ENCODE results near the gene MTHFD1.
A peak's percentile ranks its signal among the peaks of the same experiment; 100 is the strongest.

The MTHFD1 gene

DNA sequence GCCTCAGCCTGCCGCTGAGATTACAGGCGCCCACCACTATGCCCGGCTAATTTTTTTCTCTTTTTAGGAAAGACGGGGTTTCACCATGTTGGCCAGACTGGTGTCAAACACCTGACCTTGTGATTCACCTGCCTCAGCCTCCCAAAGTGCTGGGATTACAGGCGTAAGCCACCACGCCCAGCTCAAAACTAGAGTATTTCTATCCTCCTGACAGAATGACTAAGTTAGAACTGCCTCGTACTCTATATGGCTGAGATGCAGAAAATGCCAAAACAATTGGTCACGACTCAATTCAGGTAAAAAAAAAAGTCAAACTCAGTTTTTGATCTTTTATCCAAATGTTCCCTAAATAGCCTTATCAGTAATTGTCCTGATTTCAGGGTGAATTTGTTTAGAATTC, 88.3 kb downstream of the MTHFD1 start:
- peaks cover 2% of the 10 kb centered on the region for H3K36me3 Mint-ChIP-seq (ENCODE audit: low read depth)
- no peak overlapping the region for H3K27ac Mint-ChIP-seq

GRCh38 chr14:64478634-64479250, 90.6 kb downstream of the MTHFD1 start:
- H3K4me1 Mint-ChIP-seq (ENCODE audit: low read depth), result peaks cover 11% of the 10 kb centered on the region
- H3K27ac Mint-ChIP-seq, result no peak overlapping the region
- no peaks in the 10 kb centered on the region for H3K27me3 Mint-ChIP-seq (ENCODE audit: low read depth)

More for the DNA sequence above, 88.3 kb downstream of the MTHFD1 start:
- Mint-ChIP-seq H3K4me3 (no peak overlapping the region), H3K9me3 (no peaks in the 10 kb centered on the region), H3K4me1 (ENCODE audit: low read depth) (peaks cover 9% of the 10 kb centered on the region), H3K27me3 (ENCODE audit: low read depth) (no peaks in the 10 kb centered on the region)

DNA sequence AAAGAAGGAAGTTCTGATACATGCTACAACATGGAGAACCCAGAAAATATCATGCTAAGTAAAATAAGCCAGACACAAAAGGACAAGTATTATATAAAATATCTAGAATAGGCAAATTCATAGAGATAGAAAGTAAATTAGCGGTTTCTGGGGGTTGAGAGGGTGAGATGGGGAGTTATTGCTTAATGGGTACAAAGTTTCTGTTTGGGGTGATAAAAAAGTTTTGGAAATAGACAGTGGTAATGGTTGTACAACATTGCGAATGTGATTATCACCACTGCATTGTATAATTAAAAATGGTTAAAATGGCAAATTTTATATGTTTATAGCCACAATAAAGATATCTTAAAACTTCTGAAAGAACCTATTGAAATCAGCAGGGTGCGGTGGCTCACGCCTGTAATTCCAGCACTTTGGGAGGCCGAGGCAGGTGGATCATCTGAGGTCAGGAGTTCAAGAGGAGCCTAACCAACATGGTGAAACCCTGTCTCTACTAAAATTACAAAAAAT, 100.5 kb downstream of the MTHFD1 start:
- Mint-ChIP-seq H3K27me3 (ENCODE audit: low read depth) (no peaks in the 10 kb centered on the region), H3K36me3 (ENCODE audit: low read depth) (peaks cover 38% of the 10 kb centered on the region), H3K4me3 (no peak overlapping the region), H3K4me1 (ENCODE audit: low read depth) (peaks cover 21% of the 10 kb centered on the region), H3K9me3 (no peaks in the 10 kb centered on the region), H3K27ac (no peak overlapping the region)

More at GRCh38 chr14:64478634-64479250, 90.6 kb downstream of the MTHFD1 start:
- peaks cover 4% of the 10 kb centered on the region for H3K36me3 Mint-ChIP-seq (ENCODE audit: low read depth)
- H3K9me3 Mint-ChIP-seq, result no peaks in the 10 kb centered on the region
- no peak overlapping the region for H3K4me3 Mint-ChIP-seq

- Mint-ChIP-seq H3K27me3 (ENCODE audit: low read depth) (no peaks in the 10 kb centered on the region), H3K4me1 (ENCODE audit: low read depth) (peaks cover 29% of the 10 kb centered on the region), H3K9me3 (no peaks in the 10 kb centered on the region)
Observed at GRCh38 chr14:64491637-64492036, 103.5 kb downstream of the MTHFD1 start.

GRCh38 chr14:64493455-64493854, 105.3 kb downstream of the MTHFD1 start:
- Mint-ChIP-seq H3K4me1 (ENCODE audit: low read depth) (peaks cover 36% of the 10 kb centered on the region), H3K27ac (no peak overlapping the region), H3K4me3 (no peak overlapping the region), H3K36me3 (ENCODE audit: low read depth) (peaks cover 38% of the 10 kb centered on the region), H3K9me3 (no peaks in the 10 kb centered on the region), H3K27me3 (ENCODE audit: low read depth) (no peaks in the 10 kb centered on the region)

More at GRCh38 chr14:64491637-64492036, 103.5 kb downstream of the MTHFD1 start:
- H3K27ac Mint-ChIP-seq, result peak overlapping the region; percentile 26
- no peak overlapping the region for H3K4me3 Mint-ChIP-seq
- H3K36me3 Mint-ChIP-seq (ENCODE audit: low read depth), result peaks cover 45% of the 10 kb centered on the region

DNA sequence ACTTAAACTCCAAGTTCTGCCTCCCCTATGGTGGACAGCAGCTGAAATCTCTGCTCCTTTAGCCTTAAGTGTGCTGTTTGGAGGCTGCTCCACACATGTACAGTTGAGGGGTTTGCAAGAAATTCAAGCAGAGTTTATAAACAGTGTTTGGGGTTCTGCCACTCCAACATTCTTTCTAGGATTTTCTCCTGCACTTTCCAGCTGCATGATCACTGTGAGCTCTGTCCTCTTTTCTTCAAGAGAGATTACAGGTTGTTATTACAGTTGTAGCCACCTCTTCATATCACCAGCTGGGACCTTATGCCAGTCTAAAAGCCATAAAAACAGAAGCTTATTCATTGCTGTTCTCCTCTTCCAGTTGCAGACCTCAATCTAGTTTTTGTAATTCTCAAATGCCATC, 107.1 kb downstream of the MTHFD1 start:
- Mint-ChIP-seq H3K27ac (no peak overlapping the region), H3K36me3 (ENCODE audit: low read depth) (peaks cover 39% of the 10 kb centered on the region)

GRCh38 chr14:64496764-64497163, 108.6 kb downstream of the MTHFD1 start:
- no peaks in the 10 kb centered on the region for H3K27me3 Mint-ChIP-seq (ENCODE audit: low read depth)

More for the DNA sequence above, 107.1 kb downstream of the MTHFD1 start:
- H3K4me1 Mint-ChIP-seq (ENCODE audit: low read depth), result peaks cover 43% of the 10 kb centered on the region
- H3K9me3 Mint-ChIP-seq, result no peaks in the 10 kb centered on the region
- H3K4me3 Mint-ChIP-seq, result no peak overlapping the region
- no peaks in the 10 kb centered on the region for H3K27me3 Mint-ChIP-seq (ENCODE audit: low read depth)

DNA sequence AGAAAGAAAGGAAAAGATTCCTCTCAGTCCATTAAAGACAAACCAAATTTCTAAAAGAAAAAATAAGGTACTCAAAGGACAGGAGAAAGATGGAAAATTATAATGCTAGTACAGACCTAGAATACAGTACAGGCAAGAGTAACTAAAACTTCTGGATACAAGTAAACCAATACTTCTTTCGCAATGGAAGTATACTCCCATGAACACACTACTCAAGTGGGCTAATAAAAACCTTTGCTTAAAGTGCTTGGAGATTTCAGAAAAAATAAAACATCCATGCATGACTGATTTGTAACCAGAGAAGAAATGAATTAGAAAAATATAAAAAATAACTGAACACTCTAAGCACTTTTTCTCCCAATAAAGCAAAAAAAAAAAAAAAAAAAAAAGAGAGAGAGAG, 111.9 kb downstream of the MTHFD1 start:
- Mint-ChIP-seq H3K9me3 (no peaks in the 10 kb centered on the region), H3K27ac (peak overlapping the region; percentile 63), H3K4me1 (ENCODE audit: low read depth) (peaks cover 40% of the 10 kb centered on the region), H3K4me3 (peak overlapping the region; percentile 45), H3K27me3 (ENCODE audit: low read depth) (no peaks in the 10 kb centered on the region), H3K36me3 (ENCODE audit: low read depth) (peaks cover 29% of the 10 kb centered on the region)

More at GRCh38 chr14:64496764-64497163, 108.6 kb downstream of the MTHFD1 start:
- Mint-ChIP-seq H3K9me3 (no peaks in the 10 kb centered on the region), H3K36me3 (ENCODE audit: low read depth) (peaks cover 30% of the 10 kb centered on the region), H3K27ac (peak overlapping the region; percentile 26), H3K4me3 (no peak overlapping the region), H3K4me1 (ENCODE audit: low read depth) (peaks cover 38% of the 10 kb centered on the region)

- Mint-ChIP-seq H3K27ac (peak overlapping the region; percentile 100), H3K4me1 (ENCODE audit: low read depth) (peaks cover 45% of the 10 kb centered on the region), H3K36me3 (ENCODE audit: low read depth) (peaks cover 34% of the 10 kb centered on the region), H3K4me3 (peak overlapping the region; percentile 100), H3K9me3 (no peaks in the 10 kb centered on the region), H3K27me3 (ENCODE audit: low read depth) (no peaks in the 10 kb centered on the region)
Observed at GRCh38 chr14:64501411-64502171, 113.4 kb downstream of the MTHFD1 start.

DNA sequence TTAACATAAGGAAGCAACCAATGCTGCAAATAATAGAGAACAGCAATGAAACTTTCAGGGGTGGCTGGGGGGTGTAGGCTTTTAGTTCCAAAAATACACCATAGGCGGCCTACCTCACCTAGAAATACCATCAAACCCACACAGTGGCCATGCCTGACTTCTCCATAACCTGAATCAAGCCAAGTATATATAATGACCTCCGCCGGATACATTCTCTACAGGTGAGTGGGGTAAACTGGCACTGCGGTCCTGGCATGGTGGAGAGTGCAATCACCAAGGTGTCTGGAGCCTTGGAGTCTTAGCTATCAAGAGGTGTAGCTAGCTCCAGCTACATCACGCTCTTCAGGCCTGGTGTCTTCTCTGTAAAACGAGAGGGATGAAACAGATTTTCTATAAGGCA, 114.3 kb downstream of the MTHFD1 start:
- H3K4me1 Mint-ChIP-seq (ENCODE audit: low read depth), result peaks cover 49% of the 10 kb centered on the region
- peaks cover 34% of the 10 kb centered on the region for H3K36me3 Mint-ChIP-seq (ENCODE audit: low read depth)
- H3K27me3 Mint-ChIP-seq (ENCODE audit: low read depth), result no peaks in the 10 kb centered on the region
- no peaks in the 10 kb centered on the region for H3K9me3 Mint-ChIP-seq
- peak overlapping the region; percentile 100 for H3K4me3 Mint-ChIP-seq
- H3K27ac Mint-ChIP-seq, result peak overlapping the region; percentile 100

DNA sequence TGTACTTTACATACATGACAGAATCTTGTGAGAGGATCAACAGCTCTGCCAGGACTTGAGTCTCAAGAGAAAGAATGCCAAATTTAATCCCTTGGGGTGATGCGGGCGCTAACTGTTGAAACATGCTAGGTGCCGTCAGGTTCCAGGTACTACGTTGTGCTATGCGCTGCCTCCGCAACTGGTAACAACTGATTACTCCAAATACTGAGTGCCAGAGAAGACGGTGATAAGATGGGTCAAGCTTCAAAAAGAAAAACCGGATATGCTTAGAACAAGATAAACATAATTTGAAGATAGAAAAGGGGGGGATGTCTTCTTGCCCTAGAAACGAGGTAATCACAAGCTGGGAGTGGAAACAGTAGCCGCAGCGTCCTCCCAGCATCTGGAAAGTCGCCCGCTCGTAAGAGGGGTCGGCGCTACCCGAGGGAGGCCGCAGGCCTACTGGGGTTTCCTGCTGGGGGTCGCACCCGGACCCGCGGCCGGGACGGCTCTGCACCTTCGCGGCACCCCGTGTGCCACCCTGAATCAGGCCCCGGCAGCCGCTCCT, 114.8 kb downstream of the MTHFD1 start:
- Mint-ChIP-seq H3K9me3 (no peaks in the 10 kb centered on the region), H3K27ac (peak overlapping the region; percentile 100), H3K36me3 (ENCODE audit: low read depth) (peaks cover 31% of the 10 kb centered on the region), H3K4me1 (ENCODE audit: low read depth) (peaks cover 50% of the 10 kb centered on the region), H3K4me3 (peak overlapping the region; percentile 100), H3K27me3 (ENCODE audit: low read depth) (no peaks in the 10 kb centered on the region)

DNA sequence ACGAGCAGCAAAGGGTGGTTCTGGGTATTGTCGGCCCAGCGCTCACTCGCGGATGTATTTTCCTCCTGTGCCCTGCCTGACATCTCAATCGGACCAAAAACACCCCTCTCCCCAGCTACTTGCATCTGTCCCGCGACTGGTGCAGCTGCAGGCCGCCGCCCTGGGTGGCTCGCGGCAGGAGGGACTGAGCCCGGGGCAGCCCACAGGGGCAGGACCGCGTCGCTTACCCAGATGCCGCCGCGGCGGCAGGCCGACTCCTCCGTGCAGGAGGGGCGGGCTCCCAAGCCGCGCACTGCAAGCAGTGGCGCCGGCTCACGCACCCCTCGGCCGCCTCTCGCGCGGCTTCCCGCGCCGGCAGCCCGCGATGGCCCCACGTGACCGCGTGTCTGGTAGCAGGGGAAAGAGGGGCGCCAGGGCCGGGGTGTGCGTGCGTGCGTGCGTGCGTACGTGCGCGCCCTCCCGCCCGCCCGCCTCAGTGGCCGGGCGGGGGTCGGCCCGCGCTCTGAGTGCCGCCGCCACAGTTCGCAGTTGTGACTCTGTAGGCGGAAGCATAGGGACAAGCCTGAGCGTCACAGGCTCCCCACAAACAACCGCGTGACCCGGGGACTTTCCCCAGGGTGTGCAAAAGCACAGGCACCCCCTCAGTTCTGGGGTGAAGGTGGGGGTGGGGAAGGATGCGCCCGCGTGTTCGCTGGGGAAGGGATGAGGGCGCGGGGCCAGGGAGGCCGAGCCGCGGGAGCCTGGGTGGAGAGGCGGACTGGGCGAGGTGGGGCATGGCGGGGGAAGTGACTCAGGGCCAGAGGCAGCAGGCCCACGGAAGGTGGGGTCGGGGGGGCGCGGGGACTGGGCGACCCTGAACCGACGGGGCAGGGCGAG, 115.5 kb downstream of the MTHFD1 start, which contains the start of gene ZBTB25:
ZBTB25 (minus strand) TSS at position 405 of the 876 bp plus-strand sequence. CDS start 13,305 bp downstream, outside the sequence.
- Mint-ChIP-seq H3K27ac (peak within 1 kb of the TSS; percentile 100), H3K4me1 (ENCODE audit: low read depth) (peaks cover 54% of the 10 kb centered on the region), H3K27me3 (ENCODE audit: low read depth) (no peaks in the 10 kb centered on the region), H3K4me3 (peak within 1 kb of the TSS; percentile 100), H3K9me3 (no peaks in the 10 kb centered on the region), H3K36me3 (ENCODE audit: low read depth) (peaks cover 31% of the 10 kb centered on the region)

DNA sequence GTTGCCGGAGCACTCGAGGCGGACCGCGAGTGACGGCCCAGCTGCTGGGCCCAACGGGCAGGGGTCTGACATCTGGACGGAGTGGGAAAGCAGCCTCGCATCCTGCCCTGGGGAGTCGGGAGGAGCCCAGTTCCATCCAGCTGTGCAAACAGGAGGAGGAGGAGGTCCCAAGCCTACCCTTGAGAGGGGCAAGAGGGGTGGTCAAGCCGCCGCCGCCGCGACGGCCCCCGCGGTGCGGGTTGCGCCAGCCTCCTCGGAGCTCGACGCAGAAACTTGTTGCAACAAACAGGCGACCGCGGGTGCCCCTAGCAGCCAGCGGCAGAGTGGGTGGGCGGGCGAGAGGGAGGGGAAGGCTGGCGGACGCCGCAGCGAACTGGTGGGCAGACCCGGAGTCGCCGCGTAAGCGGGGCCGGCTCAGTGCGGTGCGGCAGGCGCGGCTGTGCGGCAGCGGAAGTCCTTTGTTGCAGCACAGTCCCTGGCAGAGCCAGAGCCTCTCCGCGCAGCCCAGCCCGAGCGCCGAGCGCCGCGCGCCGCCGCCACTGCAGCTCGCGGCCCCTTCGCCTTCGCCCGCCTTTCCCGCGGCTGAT, 116.2 kb downstream of the MTHFD1 start, which contains the start of gene ZBTB1:
ZBTB1 (plus strand) TSS at position 461 of the 587 bp plus-strand sequence. CDS start 16,735 bp downstream, outside the sequence.
- Mint-ChIP-seq H3K9me3 (no peaks in the 10 kb centered on the region), H3K4me3 (peak within 1 kb of the TSS; percentile 100), H3K36me3 (ENCODE audit: low read depth) (peaks cover 31% of the 10 kb centered on the region), H3K27ac (peak within 1 kb of the TSS; percentile 100), H3K4me1 (ENCODE audit: low read depth) (peaks cover 61% of the 10 kb centered on the region), H3K27me3 (ENCODE audit: low read depth) (no peaks in the 10 kb centered on the region)
